Transverse colon (tissue), 3 donors: ENCODE measurements around the gene FSTL5.

Experiments used
- POLR2A ChIP-seq: fragments of 450-650 bp; IDR thresholded peaks from one replicate; pipeline ENCODE4 v1.6.1; 2016; ENCODE audit warnings: antibody characterized with exemption, mild to moderate bottlenecking, moderate library complexity
- TF ChIP-seq, protein P1 (sequence below), 5 experiments: fragments of 200-600 bp in 3 of 5; fragments of 450-650 bp in 2 of 5; sonication (generic) in 3 of 5; IDR thresholded peaks; 1 replicate in 2 of 5; 2 replicates in 3 of 5; pipeline ENCODE4 v1.5.1; 2016 to 2017; ENCODE audit warnings: antibody characterized with exemption in 5 of 5, inconsistent platforms in 3 of 5, mild to moderate bottlenecking in 2 of 5, moderate library complexity in 1 of 5

DNA sequence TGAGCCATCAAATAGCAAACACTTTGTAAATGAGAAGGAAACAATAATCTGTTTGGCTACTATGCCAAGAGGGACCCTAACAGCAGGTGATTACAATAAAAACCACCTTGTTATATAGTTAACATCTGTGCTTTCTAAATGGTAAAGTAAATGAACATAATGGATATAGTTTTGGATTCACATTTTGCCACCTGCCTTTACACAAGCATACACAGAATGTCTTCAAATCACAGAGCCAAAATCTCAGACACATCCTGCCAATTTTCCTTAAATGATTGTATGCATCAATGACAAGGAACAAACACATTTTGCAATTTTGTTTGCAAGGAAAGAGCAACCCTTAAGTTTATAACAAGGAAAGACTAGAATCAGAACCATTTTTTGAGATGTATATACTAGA lies 334.2 kb downstream of the FSTL5 start:
- TF ChIP-seq POLR2A = no peak
- TF ChIP-seq, protein P1, sequence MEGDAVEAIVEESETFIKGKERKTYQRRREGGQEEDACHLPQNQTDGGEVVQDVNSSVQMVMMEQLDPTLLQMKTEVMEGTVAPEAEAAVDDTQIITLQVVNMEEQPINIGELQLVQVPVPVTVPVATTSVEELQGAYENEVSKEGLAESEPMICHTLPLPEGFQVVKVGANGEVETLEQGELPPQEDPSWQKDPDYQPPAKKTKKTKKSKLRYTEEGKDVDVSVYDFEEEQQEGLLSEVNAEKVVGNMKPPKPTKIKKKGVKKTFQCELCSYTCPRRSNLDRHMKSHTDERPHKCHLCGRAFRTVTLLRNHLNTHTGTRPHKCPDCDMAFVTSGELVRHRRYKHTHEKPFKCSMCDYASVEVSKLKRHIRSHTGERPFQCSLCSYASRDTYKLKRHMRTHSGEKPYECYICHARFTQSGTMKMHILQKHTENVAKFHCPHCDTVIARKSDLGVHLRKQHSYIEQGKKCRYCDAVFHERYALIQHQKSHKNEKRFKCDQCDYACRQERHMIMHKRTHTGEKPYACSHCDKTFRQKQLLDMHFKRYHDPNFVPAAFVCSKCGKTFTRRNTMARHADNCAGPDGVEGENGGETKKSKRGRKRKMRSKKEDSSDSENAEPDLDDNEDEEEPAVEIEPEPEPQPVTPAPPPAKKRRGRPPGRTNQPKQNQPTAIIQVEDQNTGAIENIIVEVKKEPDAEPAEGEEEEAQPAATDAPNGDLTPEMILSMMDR (IDR thresholded peaks at IDR 0.05) = no peak
